ENCODE results near the gene ARID1B.

GRCh38 chr6:157201083-157201482, 423.9 kb downstream of the ARID1B start:
- no peak for TF ChIP-seq CTCF (IDR thresholded peaks at IDR 0.05)
- TF ChIP-seq POLR2A (IDR thresholded peaks at IDR 0.05): no peak

Measured in adrenal gland (tissue), 5 donors.